BLaER1 (cell line): Measurements from ENCODE around the gene FGD3.

Experiments
- H3K27ac ChIP-seq: shearing (Covaris generic); formaldehyde crosslinking; 2 replicates; pipeline ENCODE4 v1.8.1; 2022
- H3K27me3 ChIP-seq: shearing (Covaris generic); formaldehyde crosslinking; 2 replicates; pipeline ENCODE4 v1.8.1; 2022
- H3K36me3 ChIP-seq: shearing (Covaris generic); formaldehyde crosslinking; 2 replicates; pipeline ENCODE4 v1.8.1; 2022
- H3K4me1 ChIP-seq: shearing (Covaris generic); formaldehyde crosslinking; 2 replicates; pipeline ENCODE4 v1.8.1; 2022
- H3K4me2 ChIP-seq: shearing (Covaris generic); formaldehyde crosslinking; 2 replicates; pipeline ENCODE4 v1.8.1; 2022
- H3K4me3 ChIP-seq: shearing (Covaris generic); formaldehyde crosslinking; 2 replicates; pipeline ENCODE4 v1.8.1; 2022
- H3K9ac ChIP-seq: shearing (Covaris generic); formaldehyde crosslinking; 2 replicates; pipeline ENCODE4 v1.8.1; 2022
- H3K9me3 ChIP-seq: shearing (Covaris generic); formaldehyde crosslinking; 2 replicates; pipeline ENCODE4 v1.8.1; 2022
- H4K20me1 ChIP-seq: shearing (Covaris generic); formaldehyde crosslinking; 2 replicates; pipeline ENCODE4 v1.8.1; 2022
- Cebpa-rat ChIP-seq: shearing (Covaris generic); IDR thresholded peaks from 2 replicates; pipeline ENCODE4 v1.8.1; 2022

Gene FGD3

DNA sequence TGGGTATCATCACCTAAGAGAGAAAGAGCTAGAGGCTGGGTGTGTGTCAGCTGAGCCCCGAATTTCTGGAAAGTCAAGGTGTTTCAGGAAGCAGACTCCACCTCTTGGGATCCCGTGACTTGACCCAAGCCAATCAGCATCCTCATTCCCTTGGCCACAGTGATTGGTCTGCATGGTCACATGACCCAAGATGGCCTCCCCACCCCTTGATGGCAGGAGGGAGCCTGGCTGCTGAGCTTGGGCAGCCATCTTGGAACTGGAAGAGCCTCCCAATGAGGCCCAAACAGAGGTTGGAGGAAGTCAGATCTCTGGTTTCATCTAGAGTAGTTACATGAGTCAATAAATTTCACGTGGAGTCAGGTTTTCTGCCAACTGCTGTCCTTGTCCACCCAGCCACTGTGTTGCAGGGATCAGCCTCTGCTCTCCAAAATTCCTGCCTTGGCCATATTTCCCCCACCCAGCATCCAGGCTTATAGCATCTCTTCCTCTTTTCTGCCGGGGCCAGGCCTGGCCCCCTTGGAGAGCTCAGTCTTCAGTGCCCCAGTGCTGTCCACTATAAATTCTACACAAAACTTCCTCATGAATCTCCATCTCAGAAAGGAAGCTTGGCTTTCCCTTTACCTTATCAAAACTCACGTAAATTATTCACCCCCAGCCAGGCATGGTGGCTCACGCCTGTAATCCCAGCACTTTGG lies 93.9 kb downstream of the FGD3 start:
- Histone ChIP-seq H3K4me3 (no peak overlapping the region), H3K4me2 (no peak overlapping the region), H4K20me1 (no peaks in the 10 kb centered on the region), H3K9ac (no peak overlapping the region), H3K4me1 (peaks cover 57% of the 10 kb centered on the region), H3K27me3 (no peaks in the 10 kb centered on the region), H3K9me3 (peaks cover 11% of the 10 kb centered on the region; the same call in 1 of the 2 replicates), H3K27ac (no peak overlapping the region), H3K36me3 (no peaks in the 10 kb centered on the region)
- no peak for TF ChIP-seq Cebpa-rat

- H3K9me3 ChIP-seq = peaks cover 11% of the 10 kb centered on the region; the same call in 1 of the 2 replicates
- peaks cover 39% of the 10 kb centered on the region for H3K4me1 ChIP-seq
- TF ChIP-seq Cebpa-rat = no peak
- no peaks in the 10 kb centered on the region for H3K36me3 ChIP-seq
- no peak overlapping the region for H3K4me3 ChIP-seq
- no peaks in the 10 kb centered on the region for H4K20me1 ChIP-seq
- no peak overlapping the region for H3K27ac ChIP-seq
- H3K27me3 ChIP-seq = no peaks in the 10 kb centered on the region
- no peak overlapping the region for H3K4me2 ChIP-seq
- no peak overlapping the region for H3K9ac ChIP-seq
Measured at GRCh38 chr9:93043122-93043521, 95.8 kb downstream of the FGD3 start.

GRCh38 chr9:93045521-93045920 lies 98.2 kb downstream of the FGD3 start:
- Histone ChIP-seq H3K27me3 (no peaks in the 10 kb centered on the region), H3K4me3 (no peak overlapping the region), H3K4me2 (no peak overlapping the region), H4K20me1 (no peaks in the 10 kb centered on the region), H3K36me3 (no peaks in the 10 kb centered on the region), H3K27ac (no peak overlapping the region), H3K9me3 (peaks cover 11% of the 10 kb centered on the region; the same call in 1 of the 2 replicates), H3K4me1 (peaks cover 28% of the 10 kb centered on the region), H3K9ac (no peak overlapping the region)
- no peak for TF ChIP-seq Cebpa-rat

- H3K36me3 ChIP-seq = no peaks in the 10 kb centered on the region
- H3K9ac ChIP-seq = no peak overlapping the region
- H3K27ac ChIP-seq = no peak overlapping the region
- peak overlapping the region; percentile 33 for H3K4me2 ChIP-seq
- H3K4me3 ChIP-seq = no peak overlapping the region
- peaks cover 11% of the 10 kb centered on the region; the same call in 1 of the 2 replicates for H3K9me3 ChIP-seq
- peaks cover 26% of the 10 kb centered on the region for H3K4me1 ChIP-seq
- H3K27me3 ChIP-seq = no peaks in the 10 kb centered on the region
- no peaks in the 10 kb centered on the region for H4K20me1 ChIP-seq
- TF ChIP-seq Cebpa-rat = no peak
Measured at GRCh38 chr9:93048566-93049448, 101.5 kb downstream of the FGD3 start.

DNA sequence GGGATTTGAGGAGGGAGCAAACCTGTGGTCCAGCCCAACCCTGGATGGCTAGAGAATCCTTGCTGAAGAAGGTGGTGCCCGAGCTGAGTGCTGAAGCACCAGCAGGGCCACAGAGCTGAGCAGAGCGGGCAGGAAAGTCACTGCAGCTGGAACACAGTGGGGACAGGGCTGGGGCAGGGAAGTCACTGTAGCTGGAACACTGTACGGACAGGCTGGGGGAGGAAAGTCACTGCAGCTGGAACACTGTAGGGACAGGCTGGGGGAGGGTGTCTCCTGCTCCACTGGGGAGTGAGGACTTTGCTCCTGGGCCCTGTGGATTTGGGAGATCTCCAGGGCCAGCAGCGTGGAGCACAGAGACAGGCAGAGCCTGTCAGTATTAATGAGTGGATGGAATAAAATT lies 102.2 kb downstream of the FGD3 start:
- Histone ChIP-seq H3K4me1 (peaks cover 33% of the 10 kb centered on the region), H3K9ac (no peak overlapping the region), H3K4me3 (no peak overlapping the region), H3K36me3 (no peaks in the 10 kb centered on the region), H3K27me3 (no peaks in the 10 kb centered on the region), H3K4me2 (peak overlapping the region; percentile 33; the same call in 1 of the 2 replicates), H3K27ac (no peak overlapping the region), H4K20me1 (no peaks in the 10 kb centered on the region), H3K9me3 (peaks cover 11% of the 10 kb centered on the region; the same call in 1 of the 2 replicates)
- no peak for TF ChIP-seq Cebpa-rat

DNA sequence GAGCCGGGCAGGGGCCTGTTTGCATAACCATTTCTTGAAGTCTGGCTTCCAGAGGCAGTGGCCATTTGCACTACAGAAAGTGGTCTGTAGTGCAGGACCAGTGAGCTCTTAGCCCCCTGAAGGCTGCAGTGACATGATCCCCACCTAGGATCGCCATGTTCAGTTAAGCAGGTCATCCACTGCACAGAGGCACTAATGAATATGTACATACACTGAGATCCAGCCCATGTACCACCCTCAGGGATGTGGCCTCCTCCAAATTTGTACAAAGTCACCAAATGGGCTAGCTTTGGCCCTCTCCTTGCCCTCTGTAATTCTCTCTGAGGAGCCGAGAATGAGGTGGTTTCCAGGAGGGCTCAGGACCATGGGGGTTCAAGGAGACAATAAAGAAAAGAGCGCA lies 102.9 kb downstream of the FGD3 start:
- Histone ChIP-seq H3K4me2 (no peak overlapping the region), H3K27ac (no peak overlapping the region), H3K9ac (no peak overlapping the region), H4K20me1 (no peaks in the 10 kb centered on the region), H3K27me3 (no peaks in the 10 kb centered on the region), H3K9me3 (peaks cover 7% of the 10 kb centered on the region; the same call in 1 of the 2 replicates), H3K4me1 (peaks cover 40% of the 10 kb centered on the region), H3K36me3 (no peaks in the 10 kb centered on the region), H3K4me3 (no peak overlapping the region)
- no peak for TF ChIP-seq Cebpa-rat

- no peaks in the 10 kb centered on the region for H3K9me3 ChIP-seq
- H3K27ac ChIP-seq = 0 out of 2 replicates have a peak overlapping the region, but pooled peaks have one; percentile 9
- no peak overlapping the region for H3K4me3 ChIP-seq
- no peak overlapping the region for H3K9ac ChIP-seq
- no peak overlapping the region for H3K4me2 ChIP-seq
- TF ChIP-seq Cebpa-rat = no peak
- no peaks in the 10 kb centered on the region for H4K20me1 ChIP-seq
- H3K36me3 ChIP-seq = no peaks in the 10 kb centered on the region
- H3K27me3 ChIP-seq = no peaks in the 10 kb centered on the region
- peaks cover 55% of the 10 kb centered on the region for H3K4me1 ChIP-seq
Measured at GRCh38 chr9:93051680-93052089, 104.4 kb downstream of the FGD3 start.

DNA sequence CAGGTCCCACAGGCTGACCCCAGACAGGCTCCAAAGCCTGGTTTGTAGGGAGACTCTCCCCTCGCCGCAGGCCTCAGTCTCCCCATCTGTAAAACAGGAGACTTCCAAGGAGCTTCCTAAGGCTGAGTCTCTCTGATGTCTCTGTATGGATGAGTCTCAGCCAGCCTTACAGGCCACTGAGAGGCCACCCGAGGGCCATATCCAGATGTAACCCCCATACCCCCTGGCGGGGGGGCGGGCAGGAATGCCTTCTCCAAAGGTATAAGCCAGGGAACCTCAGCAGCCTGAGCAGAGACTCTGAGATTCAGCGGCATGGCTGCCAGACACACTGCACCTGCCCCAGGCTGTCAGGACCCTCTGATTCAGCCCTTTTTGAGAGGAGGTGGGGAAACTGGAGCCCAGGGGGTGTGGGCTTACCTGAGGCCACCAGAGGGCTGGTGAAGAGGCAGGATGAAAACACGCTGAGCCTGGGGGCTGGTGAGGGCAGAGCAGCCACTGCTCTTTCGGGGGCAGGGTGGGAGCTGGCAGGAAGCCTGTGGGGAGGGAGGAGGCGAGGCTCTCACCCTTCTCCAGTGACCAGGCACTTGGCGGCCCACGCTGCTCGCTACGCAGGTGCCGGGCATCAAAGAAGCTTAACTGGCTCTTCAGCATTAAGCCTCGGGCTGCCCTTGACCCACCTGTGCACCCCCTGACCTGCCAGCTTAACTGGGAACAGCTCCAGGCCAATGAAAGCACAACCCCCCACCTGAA lies 105.6 kb downstream of the FGD3 start:
- Histone ChIP-seq H3K4me3 (no peak overlapping the region), H3K4me1 (peaks cover 68% of the 10 kb centered on the region), H3K9ac (no peak overlapping the region), H3K27ac (no peak overlapping the region; the same call in 1 of the 2 replicates), H3K9me3 (no peaks in the 10 kb centered on the region), H3K36me3 (no peaks in the 10 kb centered on the region), H3K4me2 (peak overlapping the region; percentile 61), H4K20me1 (no peaks in the 10 kb centered on the region), H3K27me3 (no peaks in the 10 kb centered on the region)
- TF ChIP-seq Cebpa-rat = no peak

DNA sequence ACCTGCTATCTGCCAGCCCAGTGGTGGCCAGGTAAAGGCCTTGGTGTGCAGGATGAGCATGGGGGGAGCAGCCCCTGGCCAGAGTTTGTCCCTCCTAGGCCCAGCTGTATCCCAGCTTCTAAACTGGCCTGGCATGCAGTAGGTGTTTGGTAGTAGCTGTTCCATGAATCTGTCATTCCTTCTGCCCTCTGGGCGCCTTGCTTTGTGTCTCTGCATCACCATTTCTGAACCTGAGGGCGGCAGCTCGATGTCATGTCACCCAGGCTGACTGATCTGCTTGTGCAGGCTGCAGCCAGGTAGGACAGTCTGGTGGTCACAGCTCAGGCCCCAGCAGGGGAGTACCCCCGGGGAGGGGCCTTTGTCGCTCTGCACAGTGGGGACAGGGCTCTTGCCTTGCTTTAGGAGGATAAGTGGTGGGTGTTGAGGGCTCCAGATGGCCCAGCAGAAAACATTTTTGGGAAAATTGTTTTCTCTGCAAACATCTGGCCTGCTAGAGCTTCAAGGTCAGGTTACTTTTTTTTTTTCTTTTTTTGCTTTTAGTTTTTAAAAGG lies 106.5 kb downstream of the FGD3 start:
- H3K27ac ChIP-seq = 0 out of 2 replicates have a peak overlapping the region, but pooled peaks have one; percentile 6
- TF ChIP-seq Cebpa-rat = no peak
- no peaks in the 10 kb centered on the region for H3K9me3 ChIP-seq
- 0 out of 2 replicates have a peak overlapping the region, but pooled peaks have one; percentile 24 for H3K9ac ChIP-seq
- no peaks in the 10 kb centered on the region for H3K36me3 ChIP-seq
- peak overlapping the region; percentile 61 for H3K4me2 ChIP-seq
- H3K4me3 ChIP-seq = no peak overlapping the region
- peaks cover 65% of the 10 kb centered on the region for H3K4me1 ChIP-seq
- H3K27me3 ChIP-seq = no peaks in the 10 kb centered on the region
- no peaks in the 10 kb centered on the region for H4K20me1 ChIP-seq
